HG03196 (cell line): ENCODE measurements around the gene RUNDC3A.

ENCODE experiments used
- ATAC-seq: cut with Tn5 transposase; IDR thresholded peaks from one replicate; pipeline ENCODE4 v1.9.1; 2021; ENCODE audit not compliant: unreplicated experiment

Gene RUNDC3A

GRCh38 chr17:44308320-44308818 is at the start of gene RUNDC3A:
Gene RUNDC3A, plus strand, starts transcription at chr17:44308601. Its CDS starts 232 bp downstream, at chr17:44308833.
- no peak for ATAC-seq

- no peak for ATAC-seq
These were observed 49.5 kb upstream of the RUNDC3A start for GRCh38 chr17:44258811-44259351.

GRCh38 chr17:44260296-44260695 is 48.1 kb upstream of the RUNDC3A start:
- ATAC-seq = no peak

GRCh38 chr17:44262654-44263225 is 45.7 kb upstream of the RUNDC3A start:
- ATAC-seq = no peak

GRCh38 chr17:44263345-44263902 is 45.0 kb upstream of the RUNDC3A start:
- no peak for ATAC-seq

GRCh38 chr17:44266402-44267164 is 41.8 kb upstream of the RUNDC3A start:
- no peak for ATAC-seq

- no peak for ATAC-seq
These were observed 41.3 kb upstream of the RUNDC3A start for GRCh38 chr17:44267165-44267455.

- ATAC-seq = no peak
These were observed 40.4 kb upstream of the RUNDC3A start, which contains the start of gene SLC4A1 for GRCh38 chr17:44267818-44268490. Gene SLC4A1, minus strand, starts transcription at chr17:44268135. Its CDS starts 5,269 bp downstream, at chr17:44262866.

GRCh38 chr17:44268709-44269534 is 39.5 kb upstream of the RUNDC3A start:
- ATAC-seq = no peak

- ATAC-seq = no peak
These were observed 38.7 kb upstream of the RUNDC3A start for GRCh38 chr17:44269535-44270240.

GRCh38 chr17:44272321-44272951 is 36.0 kb upstream of the RUNDC3A start:
- no peak for ATAC-seq

- ATAC-seq = no peak
These were observed 35.4 kb upstream of the RUNDC3A start for GRCh38 chr17:44272954-44273353.

- no peak for ATAC-seq
These were observed 34.8 kb upstream of the RUNDC3A start for GRCh38 chr17:44273607-44274006.

- no peak for ATAC-seq
These were observed 30.4 kb upstream of the RUNDC3A start for GRCh38 chr17:44277976-44278375.

GRCh38 chr17:44279346-44279665 is 29.1 kb upstream of the RUNDC3A start:
- no peak for ATAC-seq

GRCh38 chr17:44279666-44280391 is 28.6 kb upstream of the RUNDC3A start:
- peak; percentile 85 for ATAC-seq

- ATAC-seq = no peak
These were observed 27.9 kb upstream of the RUNDC3A start for GRCh38 chr17:44280392-44280937.

GRCh38 chr17:44281570-44281969 is 26.8 kb upstream of the RUNDC3A start:
- ATAC-seq = no peak

GRCh38 chr17:44282264-44282663 is 26.1 kb upstream of the RUNDC3A start:
- no peak for ATAC-seq
